SU-DHL-6 (cell line): Measurements from ENCODE around the gene EHHADH.

Experiments
- H2AFZ ChIP-seq: fragments of 200-600 bp; sonication (generic); 2 replicates; pipeline ENCODE4 v1.6.1; 2014; ENCODE audit warnings: low read depth, mild to moderate bottlenecking, moderate library complexity, mixed read lengths, antibody characterized with exemption, low read length; ENCODE audit not compliant: severe bottlenecking
- H3F3A ChIP-seq: fragments of 200-600 bp; shearing (Covaris generic); 2 replicates; pipeline ENCODE4 v1.6.0; 2016; ENCODE audit warnings: antibody characterized with exemption, mild to moderate bottlenecking; ENCODE audit not compliant: insufficient read depth
- H3K27ac ChIP-seq: fragments of 200-600 bp; sonication (generic); 2 replicates; pipeline ENCODE4 v1.5.1; 2016; ENCODE audit warnings: low read depth, mild to moderate bottlenecking, low read length, moderate library complexity, mixed read lengths
- H3K27me3 ChIP-seq: fragments of 200-600 bp; sonication (generic), shearing (Covaris generic); 2 replicates; pipeline ENCODE4 v1.6.0; 2014; ENCODE audit warnings: mild to moderate bottlenecking, low read length
- H3K36me3 ChIP-seq: fragments of 200-600 bp; sonication (generic); 2 replicates; pipeline ENCODE4 v1.6.1; 2014; ENCODE audit warnings: mild to moderate bottlenecking, low read length, mixed read lengths
- H3K4me2 ChIP-seq: fragments of 300-600, 200-600 bp; shearing (Covaris generic), sonication (generic); 2 replicates; pipeline ENCODE4 v1.6.0; 2014; ENCODE audit warnings: low read length, low read depth, mild to moderate bottlenecking; ENCODE audit not compliant: poor library complexity, severe bottlenecking
- H3K4me3 ChIP-seq: fragments of 200-600 bp; sonication (generic); 2 replicates; pipeline ENCODE4 v1.5.1; 2014; ENCODE audit warnings: antibody characterized with exemption, low read length, mild to moderate bottlenecking, mixed read lengths; ENCODE audit not compliant: insufficient read depth, poor library complexity, severe bottlenecking
- H3K79me2 ChIP-seq: fragments of 200-600 bp; sonication (generic); 2 replicates; pipeline ENCODE4 v1.6.1; 2014; ENCODE audit warnings: mild to moderate bottlenecking, low read length, moderate library complexity; ENCODE audit not compliant: insufficient read depth
- H3K9ac ChIP-seq: fragments of 200-600 bp; sonication (generic); 2 replicates; pipeline ENCODE4 v1.7.0; 2014; ENCODE audit warnings: mild to moderate bottlenecking, low read length
- H3K9me2 ChIP-seq: fragments of 200-600 bp; sonication (generic); replicated peaks from 2 replicates; pipeline ENCODE4 v1.6.1; 2014; ENCODE audit warnings: low read length; ENCODE audit not compliant: insufficient read depth
- H3K9me3 ChIP-seq: fragments of 200-600 bp; sonication (generic); 2 replicates; pipeline ENCODE4 v1.6.1; 2014; ENCODE audit warnings: low read length, mixed read lengths; ENCODE audit not compliant: insufficient read depth
- H4K20me1 ChIP-seq: fragments of 200-600 bp; sonication (generic); 2 replicates; pipeline ENCODE4 v1.6.1; 2014; ENCODE audit warnings: low read depth, mild to moderate bottlenecking, antibody characterized with exemption, low read length, moderate library complexity, mixed read lengths
- CTCF ChIP-seq: fragments of 200-600 bp; sonication (generic); IDR thresholded peaks from one replicate; pipeline ENCODE4 v1.5.1; 2017; ENCODE audit warnings: antibody characterized with exemption, mild to moderate bottlenecking, low read length, moderate library complexity; ENCODE audit not compliant: insufficient read depth, poor library complexity, severe bottlenecking
- EZH2phosphoT487 ChIP-seq: fragments of 200-600 bp; sonication (generic), shearing (Covaris generic); conservative IDR thresholded peaks from 2 replicates; pipeline ENCODE4 v1.6.1; 2018; ENCODE audit warnings: mild to moderate bottlenecking, antibody characterized with exemption, low read length, moderate library complexity, mixed read lengths

The EHHADH gene

GRCh38 chr3:185151964-185152409 lies 101.9 kb downstream of the EHHADH start:
- Histone ChIP-seq H3F3A (no peaks in the 10 kb centered on the region), H4K20me1 (no peaks in the 10 kb centered on the region), H3K9ac (peak overlapping the region; percentile 48), H3K9me3 (no peaks in the 10 kb centered on the region), H3K9me2 (no peaks in the 10 kb centered on the region), H3K36me3 (no peaks in the 10 kb centered on the region), H3K4me3 (peak overlapping the region; percentile 45), H3K27me3 (no peaks in the 10 kb centered on the region), H3K4me2 (peak overlapping the region; percentile 42), H3K79me2 (no peaks in the 10 kb centered on the region), H3K27ac (no peak overlapping the region), H2AFZ (peak overlapping the region; percentile 89)
- TF ChIP-seq CTCF, result no peak
- TF ChIP-seq EZH2phosphoT487, result no peak

GRCh38 chr3:185151101-185151963 lies 102.5 kb downstream of the EHHADH start:
- H3K9ac ChIP-seq, result no peak overlapping the region
- H3K9me2 ChIP-seq, result no peaks in the 10 kb centered on the region
- H3K9me3 ChIP-seq, result no peaks in the 10 kb centered on the region
- H3K4me2 ChIP-seq, result peak overlapping the region; percentile 42
- TF ChIP-seq CTCF (no peak), EZH2phosphoT487 (no peak)
- H3F3A ChIP-seq, result no peaks in the 10 kb centered on the region
- no peak overlapping the region for H3K27ac ChIP-seq
- H3K4me3 ChIP-seq, result no peak overlapping the region
- no peaks in the 10 kb centered on the region for H3K27me3 ChIP-seq
- H2AFZ ChIP-seq, result no peak overlapping the region
- no peaks in the 10 kb centered on the region for H3K36me3 ChIP-seq
- no peaks in the 10 kb centered on the region for H3K79me2 ChIP-seq
- no peaks in the 10 kb centered on the region for H4K20me1 ChIP-seq

GRCh38 chr3:185150561-185150960 lies 103.3 kb downstream of the EHHADH start:
- H3K4me2 ChIP-seq, result no peak overlapping the region
- H3K9ac ChIP-seq, result no peak overlapping the region
- H4K20me1 ChIP-seq, result no peaks in the 10 kb centered on the region
- no peak overlapping the region for H2AFZ ChIP-seq
- H3K36me3 ChIP-seq, result no peaks in the 10 kb centered on the region
- H3F3A ChIP-seq, result no peaks in the 10 kb centered on the region
- no peak overlapping the region for H3K4me3 ChIP-seq
- H3K79me2 ChIP-seq, result no peaks in the 10 kb centered on the region
- no peaks in the 10 kb centered on the region for H3K9me2 ChIP-seq
- H3K27ac ChIP-seq, result no peak overlapping the region
- no peaks in the 10 kb centered on the region for H3K9me3 ChIP-seq
- H3K27me3 ChIP-seq, result no peaks in the 10 kb centered on the region
- no peak for TF ChIP-seq CTCF
- TF ChIP-seq EZH2phosphoT487, result no peak
